Spleen (tissue), 7 donors: Measurements from ENCODE around the gene NEBL.

Source experiments
- CTCF ChIP-seq, 11 experiments: fragments of 200-600 bp in 7 of 11; fragments of 450-650 bp in 4 of 11; sonication (generic) in 4 of 11; IDR thresholded peaks in 8 of 11; conservative IDR thresholded peaks in 3 of 11; 1 replicate in 7 of 11; 2 replicates in 4 of 11; pipeline versions ENCODE4 v1.4.0 to v1.8.0; 2016 to 2021; ENCODE audit warnings: antibody characterized with exemption in 11 of 11, inconsistent platforms in 4 of 11, mild to moderate bottlenecking in 1 of 11
- POLR2AphosphoS5 ChIP-seq, 3 donors: sonication (generic); formaldehyde crosslinking; IDR thresholded peaks; one replicate each; pipeline ENCODE4 v1.5.1; 2017; ENCODE audit warnings: antibody characterized with exemption in 3 of 3
- donor health status: DM: no; HTN: no; CAD: no; lungs with moderate emphysema.
- donor health status: DM: no; HTN: no; CAD: no.
- donor health status: DM: no; HTN: no; CAD: no.

DNA sequence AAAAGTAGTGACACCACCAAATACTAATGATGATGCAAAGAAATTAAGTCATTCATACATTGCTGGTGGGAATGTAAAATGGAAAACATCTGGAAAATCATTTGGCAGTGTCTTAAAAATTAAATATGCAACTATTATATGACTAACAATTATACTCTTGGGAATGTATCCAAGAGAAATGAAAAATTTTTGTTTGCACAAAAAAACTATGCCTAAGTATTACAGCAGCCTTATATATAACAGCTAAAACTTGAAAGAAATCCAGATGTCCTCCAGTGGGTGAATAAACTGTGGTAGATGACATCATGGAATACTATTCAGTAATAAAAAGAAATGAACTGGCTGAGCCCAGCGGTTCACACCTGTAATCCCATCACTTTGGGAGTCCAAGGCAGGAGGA is 132.0 kb downstream of the NEBL start:
- TF ChIP-seq CTCF (IDR thresholded peaks at IDR 0.05 in 8 of 11, conservative IDR thresholded peaks at IDR 0.05 in 3 of 11) (no peak), POLR2AphosphoS5 (IDR thresholded peaks at IDR 0.05) (no peak)
